Limb (tissue), 2 donors: ENCODE measurements around the gene ATP2B2.

Experiments used
- DNase-seq, 2 donors: peaks; one replicate each; pipeline ENCODE4 v3.0.0-alpha.2; 2016; ENCODE audit errors: extremely low spot score in 2 of 2

The ATP2B2 gene

DNA sequence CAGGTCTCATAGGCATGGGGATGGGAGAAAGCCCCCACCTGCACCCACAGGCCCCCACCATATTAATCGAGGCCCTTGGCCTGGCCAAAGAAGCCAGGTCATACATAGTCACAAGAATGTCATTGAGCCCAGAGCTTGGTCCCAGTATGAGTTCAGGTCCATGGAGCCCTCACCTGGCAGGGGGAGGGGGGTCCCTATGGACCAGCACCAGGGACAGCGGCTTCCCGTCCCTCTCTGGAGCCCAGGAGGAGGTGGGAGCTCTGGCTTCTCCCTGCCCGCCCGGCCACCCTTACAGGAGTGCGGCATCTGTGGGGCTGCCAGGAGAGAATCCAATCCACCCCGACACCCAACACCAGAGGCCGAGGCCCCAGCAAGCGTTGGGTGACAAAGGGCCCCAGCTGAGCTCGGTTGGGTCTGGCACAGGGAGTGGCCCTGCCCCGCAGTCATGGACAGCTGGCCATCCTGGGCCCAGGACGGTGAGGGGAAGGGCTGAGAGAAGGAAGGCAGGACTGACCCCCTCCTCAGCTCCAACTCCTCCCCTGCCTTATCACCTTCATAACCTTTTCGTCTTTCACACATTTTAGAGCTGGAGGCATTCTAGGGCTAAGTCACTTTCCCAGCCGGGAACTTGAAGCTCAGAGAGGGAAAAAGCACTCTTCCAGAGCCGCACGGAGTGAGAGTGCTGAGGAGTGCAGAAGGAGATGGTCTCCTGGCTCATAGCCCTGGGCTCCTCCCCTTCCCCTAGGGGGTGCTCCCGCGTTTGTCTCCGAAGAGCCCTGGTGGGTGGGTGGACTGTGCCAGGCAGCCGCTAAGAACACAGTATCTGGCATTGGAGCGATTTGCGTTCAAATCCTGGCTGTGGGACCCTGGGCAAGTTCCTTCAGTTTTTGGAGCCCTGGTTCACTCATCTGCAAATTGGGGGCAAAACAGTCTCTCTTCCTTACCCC is 54.6 kb downstream of the ATP2B2 start:
- DNase-seq, result no peak

DNA sequence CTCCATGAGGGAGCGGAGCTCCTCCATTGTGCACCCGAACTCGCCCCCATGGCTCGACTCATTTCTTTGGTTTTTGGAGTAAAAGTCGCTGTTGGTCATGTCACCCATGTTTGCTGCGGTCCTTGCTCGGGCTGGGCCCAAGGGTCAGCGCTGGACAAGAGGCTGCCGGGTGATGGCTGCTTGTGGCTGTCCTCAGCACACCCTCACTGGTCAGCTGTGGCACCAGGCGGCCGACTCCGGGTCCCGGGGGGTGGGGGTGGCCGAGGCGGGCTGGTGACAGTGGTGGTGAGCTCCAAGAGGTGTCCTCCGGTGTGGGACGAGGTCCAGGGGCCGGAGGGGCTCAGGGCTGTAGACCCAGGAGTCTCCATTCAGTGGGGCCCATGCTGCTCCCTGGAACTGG is 56.0 kb downstream of the ATP2B2 start:
- DNase-seq, result no peak

DNA sequence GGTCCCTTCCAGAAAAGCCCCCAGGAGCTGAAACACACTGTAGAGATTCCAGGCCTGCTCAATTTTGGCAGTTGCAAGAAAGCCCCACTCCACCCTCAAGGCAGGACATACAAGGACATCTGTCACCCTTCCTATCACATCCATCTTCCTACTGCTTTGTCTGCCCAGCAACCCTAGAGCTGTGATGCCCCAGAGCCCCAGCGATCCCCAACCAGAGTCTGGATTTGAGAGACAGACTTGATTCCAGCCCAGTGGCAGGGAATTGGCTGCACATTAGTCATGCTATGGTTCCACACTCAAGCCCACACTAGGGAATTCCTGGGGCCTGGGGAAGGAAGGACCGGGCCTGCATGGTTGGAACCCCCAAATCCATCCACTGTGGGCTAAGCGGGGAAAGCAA is 56.8 kb downstream of the ATP2B2 start:
- no peak for DNase-seq

DNA sequence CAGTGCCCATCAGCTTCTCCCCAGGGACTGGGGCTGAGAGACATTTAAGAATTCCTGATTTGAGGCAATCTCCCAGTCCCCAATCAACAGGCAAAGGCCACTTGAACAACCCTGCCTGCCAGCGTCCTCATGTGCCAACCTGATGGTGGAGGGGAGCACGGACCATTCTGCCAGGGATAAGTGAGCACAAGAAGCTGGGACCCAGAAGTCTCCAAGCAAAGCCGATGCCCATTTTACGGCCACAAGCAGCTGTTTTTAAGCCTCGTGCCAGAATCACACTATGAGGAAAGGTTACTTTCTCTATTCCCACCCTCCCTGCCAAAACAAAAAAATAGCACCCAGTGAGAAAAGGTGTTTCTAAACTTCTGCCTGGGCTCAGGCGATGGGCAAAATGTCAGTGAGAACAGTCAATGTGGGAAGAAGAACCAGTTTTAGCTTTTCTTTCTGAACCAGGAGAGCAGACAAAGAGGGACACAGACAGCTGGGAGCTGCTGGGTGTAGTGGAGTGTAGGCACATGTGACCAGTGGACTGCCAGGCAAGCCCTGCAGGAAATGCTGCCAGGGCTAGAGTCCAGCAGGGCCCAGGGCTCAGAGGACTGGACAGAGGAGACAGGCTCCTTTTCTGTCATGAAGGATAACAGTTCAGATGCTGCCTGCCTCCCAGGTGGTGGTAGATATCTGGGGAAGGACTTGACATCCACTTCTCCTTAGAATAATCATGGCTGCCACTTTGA is 57.7 kb downstream of the ATP2B2 start:
- no peak for DNase-seq

DNA sequence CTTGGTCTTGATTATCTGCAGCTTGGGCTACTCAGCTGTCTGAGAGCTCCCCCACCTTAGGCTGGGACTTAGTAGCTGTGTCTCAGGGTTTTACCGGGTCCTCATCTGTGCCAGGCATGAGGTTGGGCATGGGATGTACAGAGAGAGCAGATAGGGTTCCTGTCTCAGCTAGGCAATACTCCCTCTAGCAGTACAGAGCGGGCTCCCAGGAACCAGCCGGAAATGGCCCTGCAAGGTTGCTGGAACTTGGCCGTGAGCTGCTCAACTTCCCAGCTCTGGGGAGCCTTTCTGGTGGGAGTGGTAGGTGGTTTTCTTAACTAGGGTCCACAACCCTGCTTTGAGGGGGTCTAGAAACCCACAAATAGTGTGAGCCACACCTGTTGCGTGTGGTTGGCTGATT is 58.3 kb downstream of the ATP2B2 start:
- DNase-seq, result no peak

DNA sequence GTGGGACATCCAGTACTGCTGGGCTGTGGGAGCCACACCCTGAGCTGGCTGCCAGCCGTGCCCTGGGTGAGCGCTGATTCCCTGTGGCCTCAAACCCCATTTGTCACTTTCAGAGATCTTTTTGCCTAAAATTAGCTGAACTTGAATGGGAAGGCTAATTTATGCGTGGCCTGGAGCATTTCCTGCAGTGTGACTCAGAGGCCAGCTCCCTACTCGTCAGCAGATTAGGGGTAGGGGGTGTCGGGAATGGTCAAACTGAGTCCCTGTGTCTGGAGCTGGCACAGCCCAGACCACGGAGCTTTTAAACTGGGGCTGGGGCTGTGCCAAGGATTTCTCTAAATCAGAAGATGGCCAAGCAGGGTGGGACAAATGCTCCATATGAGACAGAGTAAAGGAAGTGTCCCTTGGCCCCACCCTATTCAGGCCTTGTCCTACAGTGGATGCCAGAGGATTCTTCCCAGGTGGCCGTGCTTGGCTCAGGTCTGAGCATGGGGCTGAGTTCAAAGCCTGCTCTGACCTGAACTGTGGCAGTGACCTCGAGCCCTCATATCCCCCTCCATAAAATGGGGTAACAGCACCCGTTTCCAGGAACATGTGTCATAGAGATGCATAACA is 59.7 kb downstream of the ATP2B2 start:
- DNase-seq, result no peak

DNA sequence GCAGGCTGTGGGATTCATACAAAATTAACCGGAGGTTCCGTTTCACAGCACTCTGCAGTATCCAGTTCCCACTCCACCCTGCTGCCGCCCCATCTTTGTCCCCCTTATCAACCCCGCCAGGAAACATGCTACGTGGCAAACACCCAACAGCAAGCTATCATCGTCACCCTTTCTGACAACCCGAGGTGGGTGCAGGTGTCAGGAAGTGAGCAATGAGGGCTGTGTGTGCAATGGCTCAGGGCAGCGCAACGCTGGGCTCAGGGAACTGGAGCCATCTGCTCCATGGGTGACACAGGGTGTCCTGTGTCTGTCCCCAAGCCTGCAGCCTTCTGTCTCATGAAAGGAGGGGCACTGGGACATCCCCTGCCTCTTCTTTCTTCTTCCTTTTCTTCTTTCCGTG is 60.9 kb downstream of the ATP2B2 start:
- no peak for DNase-seq

DNA sequence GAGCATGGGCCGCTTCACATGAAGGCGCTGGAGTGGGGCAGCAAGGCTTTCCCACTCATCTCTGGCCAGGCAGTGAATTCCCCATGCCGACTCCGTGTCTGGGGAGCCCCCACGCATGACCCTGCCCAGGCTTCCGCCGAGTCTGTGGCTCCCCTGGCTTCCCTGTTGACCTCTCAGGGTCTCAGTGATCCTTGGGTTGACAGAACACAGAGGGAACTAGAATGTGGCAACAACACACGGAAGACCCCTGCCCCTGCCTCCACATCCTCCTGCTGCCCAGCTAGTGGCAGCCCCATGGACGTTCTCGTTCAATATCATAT is 61.3 kb downstream of the ATP2B2 start:
- no peak for DNase-seq

DNA sequence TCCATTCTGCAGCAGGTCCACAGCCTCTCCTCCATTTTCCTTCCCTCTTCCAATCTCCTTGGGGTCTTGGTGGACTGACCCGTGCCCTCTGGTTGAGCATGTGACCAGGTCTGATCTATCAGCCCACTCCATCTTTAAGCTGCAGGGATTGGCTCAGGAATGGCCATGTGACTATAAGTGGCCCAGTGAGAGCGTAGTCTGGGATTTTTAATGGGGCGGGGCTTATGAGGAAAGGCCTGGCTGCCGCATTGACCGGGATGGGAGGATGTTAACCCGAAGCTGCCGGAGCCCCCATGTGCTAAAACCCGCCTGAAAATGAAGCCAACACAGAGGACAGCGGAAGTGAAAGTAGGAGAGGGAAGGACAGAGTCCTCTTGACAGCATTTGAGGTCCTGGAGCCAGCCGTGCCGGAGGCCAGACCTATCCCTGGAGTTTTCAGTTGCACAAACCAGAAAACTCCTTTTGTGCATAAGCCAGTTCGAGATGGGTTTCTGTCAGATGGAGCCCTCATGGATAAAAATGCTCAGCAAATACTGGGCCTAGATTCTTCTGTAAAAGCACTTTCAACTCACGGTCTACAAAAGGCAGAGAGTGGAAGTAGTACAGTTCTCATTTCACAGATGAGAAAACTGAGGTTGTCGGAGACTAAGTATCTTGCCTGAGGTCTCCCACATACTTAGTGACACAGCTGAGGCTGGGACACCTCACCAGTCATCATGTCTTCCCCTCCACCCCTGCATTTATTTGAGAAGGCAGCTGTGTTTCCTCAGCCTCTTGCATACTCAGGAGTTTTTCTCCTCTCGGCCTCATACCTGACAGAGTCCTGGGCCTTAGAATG is 61.9 kb downstream of the ATP2B2 start:
- DNase-seq, result no peak

DNA sequence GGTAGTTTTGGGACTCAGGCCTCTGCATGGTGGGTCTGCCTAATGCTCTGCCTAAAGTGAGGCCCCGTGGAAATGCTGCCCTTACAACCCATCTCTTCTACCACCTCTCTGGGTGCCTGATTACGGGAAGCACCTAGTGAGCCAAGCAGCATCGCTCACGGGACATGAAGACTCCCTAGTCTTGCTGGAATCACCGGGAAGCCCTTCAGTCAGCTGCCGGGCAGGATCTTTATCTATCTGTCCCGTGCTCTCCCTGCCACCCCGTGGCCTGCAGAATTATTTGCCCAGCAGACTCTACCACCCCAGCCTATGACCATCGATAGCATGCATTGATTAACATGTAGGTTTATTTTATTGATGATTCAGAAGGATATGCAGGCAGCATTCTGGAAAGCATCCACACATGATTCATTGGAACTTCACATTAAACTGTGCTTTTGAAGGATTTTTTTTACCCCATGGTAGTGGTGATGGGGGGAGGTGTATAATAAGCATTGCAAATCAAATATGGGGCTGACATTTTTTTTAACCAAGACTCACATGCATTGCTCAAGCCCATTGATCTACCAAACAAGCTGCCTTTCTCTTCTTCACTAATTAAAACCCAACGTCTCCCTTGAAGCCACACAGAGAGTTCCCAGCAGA is 63.1 kb downstream of the ATP2B2 start:
- no peak for DNase-seq

DNA sequence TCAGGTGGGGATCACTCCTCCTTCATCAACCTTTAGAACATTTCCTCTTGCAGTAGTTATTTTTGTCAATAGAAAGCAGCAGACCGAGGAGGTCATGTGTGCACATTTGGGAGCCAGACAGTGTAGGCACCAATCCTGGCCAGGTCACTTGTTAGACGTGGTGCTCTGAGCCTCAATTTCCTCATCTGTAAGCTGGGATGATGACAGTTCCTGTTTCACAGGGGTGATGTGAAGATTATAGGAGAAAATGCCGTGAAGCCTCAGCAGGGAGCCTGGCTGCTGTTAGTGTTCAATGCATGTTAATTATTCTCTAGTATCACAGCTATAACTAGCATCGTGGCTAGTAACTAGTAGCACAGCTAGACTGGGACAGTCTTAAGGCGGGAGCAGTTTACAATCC is 64.7 kb downstream of the ATP2B2 start:
- DNase-seq, result no peak

DNA sequence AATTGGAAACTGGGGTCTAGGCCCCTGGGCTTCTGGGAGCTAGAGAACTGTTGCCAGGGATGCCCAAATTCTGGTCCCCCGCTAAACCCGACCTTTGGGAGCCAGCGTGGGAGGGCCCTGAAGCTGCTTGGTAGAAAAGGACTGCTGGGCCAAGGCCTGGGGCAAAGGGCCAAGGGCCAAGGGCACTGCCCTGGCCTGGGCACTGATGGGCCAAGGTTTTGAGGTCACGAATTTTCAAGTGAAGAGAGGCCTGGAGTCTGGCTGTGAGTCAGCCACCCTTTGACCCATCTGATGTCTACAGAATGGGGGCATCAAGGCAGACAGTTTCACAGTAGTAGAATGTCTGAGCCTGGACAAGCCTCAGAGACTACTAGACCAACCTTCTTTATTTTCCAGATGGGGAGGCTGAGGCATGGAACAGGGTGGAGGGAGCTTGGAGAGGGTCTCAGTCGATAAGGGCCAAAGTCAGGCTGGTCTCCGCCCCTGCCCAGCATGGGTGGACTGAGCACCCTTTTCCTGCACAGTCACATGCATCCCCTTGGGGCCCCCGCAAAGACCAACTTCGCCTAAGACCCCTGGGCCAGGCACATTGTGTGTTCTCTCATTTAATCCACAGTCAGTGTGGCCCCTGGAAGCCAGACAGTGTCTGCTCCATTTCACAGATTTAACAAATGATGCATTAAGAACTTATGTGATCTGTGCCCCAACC is 66.3 kb downstream of the ATP2B2 start:
- DNase-seq, result no peak

DNA sequence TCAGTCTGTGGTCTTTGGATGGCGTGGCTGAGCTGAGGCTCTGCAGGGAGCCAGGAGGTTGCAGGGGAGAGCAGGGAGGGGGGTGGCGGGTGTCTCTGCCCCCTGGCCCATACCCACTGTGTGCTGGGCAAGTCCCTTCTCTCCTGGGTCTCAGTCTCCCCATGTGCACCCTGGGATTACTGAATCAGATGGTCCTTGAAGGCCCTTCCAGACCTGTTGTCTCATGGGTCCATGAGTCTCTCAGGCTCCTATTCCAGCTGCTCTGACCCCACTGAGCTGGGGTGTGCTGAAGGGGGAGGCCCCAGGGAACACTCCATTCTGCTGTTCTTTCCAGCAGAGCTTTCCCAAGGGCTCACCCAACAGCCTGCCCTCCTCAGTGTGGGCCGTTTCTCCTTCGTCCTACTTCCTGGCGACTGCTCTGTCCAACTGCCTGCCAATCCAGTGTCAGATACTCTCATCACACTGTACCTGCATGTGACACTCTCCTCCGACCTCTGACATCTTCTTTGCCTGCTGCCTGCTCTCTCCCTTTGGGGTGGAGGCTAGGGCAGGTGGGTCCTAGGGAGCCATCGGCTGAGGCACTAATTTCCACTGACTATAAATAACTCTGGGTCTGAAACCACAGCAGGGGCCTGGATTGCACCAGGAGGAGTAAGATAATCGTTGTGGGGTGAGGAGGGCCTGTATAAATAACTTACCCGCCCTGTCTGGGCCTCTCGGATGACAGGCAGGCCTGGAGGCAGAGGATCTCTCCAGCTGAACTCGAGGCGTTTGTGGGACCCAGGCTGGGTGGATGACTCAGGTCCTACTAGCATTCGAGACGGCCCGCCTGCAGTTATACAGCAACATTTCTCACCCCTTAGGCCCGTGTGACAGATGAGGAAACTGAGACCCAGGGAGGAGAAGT is 67.1 kb downstream of the ATP2B2 start:
- no peak for DNase-seq

DNA sequence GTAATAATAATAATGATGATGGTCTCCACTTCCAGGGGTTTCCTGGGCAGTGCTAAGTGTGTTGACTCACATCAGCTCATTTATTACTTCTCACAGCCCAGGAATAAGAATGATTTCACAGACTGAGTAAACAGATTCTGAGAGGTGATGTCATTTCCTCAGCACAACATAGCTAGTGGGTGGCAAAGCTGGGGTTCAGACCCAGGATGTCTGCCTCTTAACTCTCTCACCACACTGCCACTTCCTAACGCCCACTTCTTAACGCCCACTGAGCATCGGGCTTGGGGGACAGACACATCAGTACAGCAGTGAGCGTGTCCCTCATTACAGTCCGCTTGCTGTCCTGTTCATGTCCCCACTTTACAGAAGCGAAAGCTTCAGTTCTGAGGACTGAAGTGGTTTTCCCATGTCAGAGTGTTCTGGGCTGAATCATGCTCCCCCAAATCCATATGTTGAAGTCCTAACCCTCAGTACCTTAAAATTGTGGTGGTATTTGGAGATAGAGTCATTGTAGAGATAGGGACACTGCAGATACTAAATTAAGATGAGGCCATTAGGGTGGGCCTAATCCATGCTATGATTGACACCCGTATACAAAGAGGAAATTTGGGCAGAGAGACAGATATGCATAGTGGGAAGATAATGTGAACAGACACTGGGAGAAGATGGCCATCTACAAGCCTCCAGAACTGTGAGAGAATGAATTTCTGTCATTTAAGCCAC is 68.0 kb downstream of the ATP2B2 start:
- DNase-seq, result no peak

DNA sequence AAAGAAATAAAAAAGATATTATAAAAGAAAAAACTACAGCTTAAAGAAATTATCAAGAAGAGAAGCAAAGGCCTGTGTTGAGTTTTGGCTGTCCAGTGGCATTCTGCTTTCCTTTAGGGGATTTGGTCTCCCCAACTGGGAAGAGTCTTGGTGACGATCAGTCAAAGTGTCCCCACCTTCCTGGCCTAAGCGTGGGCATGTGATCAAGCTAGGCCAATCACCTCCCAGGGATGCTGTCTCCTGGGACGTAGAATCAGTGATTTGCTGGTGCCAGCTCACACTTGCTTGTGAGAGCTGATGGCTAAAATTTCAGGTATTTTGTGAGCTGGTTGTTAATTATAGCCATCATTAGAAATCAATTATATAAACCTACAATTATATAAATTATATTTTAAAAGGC is 69.5 kb downstream of the ATP2B2 start:
- DNase-seq, result no peak

DNA sequence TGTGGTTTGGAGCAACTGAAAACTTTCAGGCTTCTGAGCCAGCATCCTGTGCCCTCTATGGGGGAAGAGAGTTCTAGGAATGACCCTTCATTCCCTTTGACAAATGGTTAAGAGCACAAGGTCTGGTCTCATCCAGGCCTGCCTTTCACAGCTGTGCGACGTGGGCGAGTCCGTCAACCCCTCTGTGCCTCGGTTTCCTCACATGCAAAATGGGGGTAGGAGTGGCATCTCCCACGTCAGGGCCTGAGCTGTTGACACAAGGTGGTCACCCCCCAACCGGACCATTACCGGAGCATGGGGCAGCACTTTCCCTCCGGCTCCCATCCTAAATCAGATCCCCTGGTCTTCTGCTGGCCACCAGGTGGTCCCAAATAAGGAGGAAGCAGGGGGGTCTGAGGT is 70.4 kb downstream of the ATP2B2 start:
- DNase-seq, result no peak

DNA sequence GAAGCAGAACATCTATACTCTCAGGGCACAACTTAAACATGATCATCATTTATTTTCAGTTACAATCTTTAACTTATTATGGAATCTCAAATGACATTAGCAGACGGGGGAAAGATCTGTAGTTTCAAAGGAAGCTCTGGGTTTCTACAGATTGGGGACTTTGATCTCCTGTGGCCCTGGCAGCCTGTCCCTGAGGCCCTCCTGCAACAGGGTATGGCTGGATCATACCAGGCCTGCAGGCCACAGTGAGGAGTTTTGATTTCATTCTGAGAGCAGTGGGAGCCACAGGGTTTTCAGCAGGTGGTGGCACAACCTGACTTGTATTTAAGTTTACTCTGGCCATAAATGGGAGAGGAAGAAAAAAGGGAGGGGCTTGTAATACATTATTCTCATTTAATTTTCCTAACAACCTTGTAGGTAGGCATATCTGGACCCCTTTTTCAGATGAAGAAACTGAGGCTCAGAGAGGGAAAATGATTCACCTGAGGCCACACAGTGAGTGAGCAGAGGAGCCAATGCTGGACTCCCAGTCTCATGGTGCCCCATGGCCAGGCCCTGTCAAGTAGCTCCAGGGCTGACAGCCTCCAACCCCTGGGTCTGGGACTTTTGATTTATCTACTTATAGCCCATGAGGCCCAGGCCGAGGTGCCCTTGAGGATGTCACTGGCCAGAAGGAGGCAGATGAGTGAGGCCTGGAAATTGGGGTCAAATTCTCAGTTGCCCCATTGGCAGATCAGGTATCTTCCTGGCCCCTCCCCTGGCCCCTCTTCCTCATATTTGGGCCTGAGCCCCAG is 71.0 kb downstream of the ATP2B2 start:
- DNase-seq, result no peak

DNA sequence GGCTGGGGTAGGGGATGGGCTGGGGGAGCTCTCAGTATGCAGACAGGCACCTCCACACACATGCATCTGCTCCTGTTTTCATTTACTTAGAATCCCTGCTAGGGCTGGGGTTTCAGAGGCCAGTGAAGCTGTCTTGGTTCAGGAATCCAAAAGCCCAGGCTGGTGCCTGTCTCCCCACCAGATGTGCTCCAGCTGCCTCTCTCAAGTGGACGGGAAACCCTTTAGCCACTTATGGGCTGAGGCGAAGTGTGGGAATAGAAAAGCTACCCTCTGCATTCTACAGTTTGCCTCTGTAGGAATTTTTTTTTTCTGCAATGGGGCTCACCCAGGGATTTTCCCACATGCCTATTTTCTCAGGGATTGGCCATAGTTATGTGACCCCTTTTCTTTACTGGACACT is 72.5 kb downstream of the ATP2B2 start:
- no peak for DNase-seq
